GM21717 (cell line): ENCODE measurements around the gene LPP.

Source experiments
- ATAC-seq: cut with Tn5 transposase; IDR thresholded peaks from one replicate; pipeline ENCODE4 v1.9.1; 2021; ENCODE audit warnings: mild to moderate bottlenecking, moderate library complexity; ENCODE audit not compliant: unreplicated experiment

Gene LPP

DNA sequence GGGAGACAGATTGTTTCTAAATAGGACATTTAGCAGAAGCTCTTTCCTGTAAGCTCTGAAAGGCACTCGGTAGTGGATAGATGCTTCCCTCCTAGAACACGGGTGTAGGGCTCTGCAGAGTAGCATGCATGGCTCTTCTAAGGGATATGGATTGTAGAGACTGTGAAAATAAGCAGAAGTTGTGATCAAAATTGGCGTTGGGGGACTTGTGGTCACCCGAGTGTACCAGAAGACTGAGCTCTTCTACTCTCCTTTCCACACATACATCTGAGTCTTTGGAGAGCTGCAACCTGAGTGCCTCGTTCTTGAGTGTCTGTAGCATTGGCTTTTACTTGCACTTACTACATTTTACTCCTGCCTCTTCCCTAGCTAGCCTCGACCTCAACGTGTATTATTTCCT is 197.7 kb downstream of the LPP start:
- no peak for ATAC-seq

DNA sequence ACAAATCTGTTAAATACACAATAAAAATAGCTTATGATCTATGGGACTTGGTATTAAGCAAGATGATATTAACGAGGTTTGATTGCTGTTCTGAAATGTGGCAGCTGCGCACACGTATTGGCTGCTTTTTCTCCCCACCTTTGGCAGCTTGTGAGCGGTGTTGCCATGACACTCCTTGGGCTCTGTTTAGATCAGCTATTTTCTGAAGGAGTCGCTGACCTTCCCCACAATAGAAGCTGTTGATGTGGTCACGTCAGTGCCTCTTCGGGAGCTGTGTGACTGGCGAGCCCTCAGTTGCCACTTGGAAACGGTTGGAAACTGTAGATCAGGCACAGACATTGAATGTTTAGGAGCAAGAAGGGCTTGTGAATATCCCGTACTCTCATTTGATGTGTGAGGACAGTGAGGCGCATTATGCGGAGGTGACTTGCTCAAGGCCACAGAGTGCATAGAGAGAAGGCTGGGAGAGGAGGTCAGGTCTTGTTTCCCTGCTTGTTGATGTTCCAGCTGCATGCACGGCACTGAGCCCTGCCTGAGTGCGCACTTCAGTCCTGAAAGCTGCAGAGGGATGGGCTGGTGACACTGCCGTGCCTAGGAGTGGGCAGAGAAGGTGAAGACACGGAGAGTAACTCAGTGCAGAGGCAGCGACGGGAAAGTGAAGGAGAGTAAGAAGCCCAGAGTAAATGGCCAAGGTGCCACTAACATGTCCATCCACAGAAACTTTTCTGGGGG is 198.4 kb downstream of the LPP start:
- no peak for ATAC-seq

DNA sequence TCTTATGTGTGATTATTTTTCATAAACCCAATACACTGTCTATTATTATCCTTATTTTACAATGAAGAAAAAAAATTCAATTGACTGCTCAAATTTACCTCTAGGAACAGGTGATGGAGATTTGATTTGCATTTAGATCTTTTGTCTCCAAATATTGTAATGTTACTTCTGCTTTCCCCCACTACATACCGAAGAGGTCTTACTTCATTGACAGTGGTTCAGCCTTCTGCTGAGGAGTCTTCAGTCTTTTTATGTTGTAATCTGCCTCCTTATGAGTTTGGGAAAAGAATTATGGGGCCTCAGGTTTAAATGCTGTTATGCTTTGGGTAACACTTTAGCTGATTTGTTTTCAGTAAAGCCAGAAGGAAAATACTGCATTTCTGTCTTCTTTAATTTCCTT is 199.5 kb downstream of the LPP start:
- ATAC-seq = no peak

DNA sequence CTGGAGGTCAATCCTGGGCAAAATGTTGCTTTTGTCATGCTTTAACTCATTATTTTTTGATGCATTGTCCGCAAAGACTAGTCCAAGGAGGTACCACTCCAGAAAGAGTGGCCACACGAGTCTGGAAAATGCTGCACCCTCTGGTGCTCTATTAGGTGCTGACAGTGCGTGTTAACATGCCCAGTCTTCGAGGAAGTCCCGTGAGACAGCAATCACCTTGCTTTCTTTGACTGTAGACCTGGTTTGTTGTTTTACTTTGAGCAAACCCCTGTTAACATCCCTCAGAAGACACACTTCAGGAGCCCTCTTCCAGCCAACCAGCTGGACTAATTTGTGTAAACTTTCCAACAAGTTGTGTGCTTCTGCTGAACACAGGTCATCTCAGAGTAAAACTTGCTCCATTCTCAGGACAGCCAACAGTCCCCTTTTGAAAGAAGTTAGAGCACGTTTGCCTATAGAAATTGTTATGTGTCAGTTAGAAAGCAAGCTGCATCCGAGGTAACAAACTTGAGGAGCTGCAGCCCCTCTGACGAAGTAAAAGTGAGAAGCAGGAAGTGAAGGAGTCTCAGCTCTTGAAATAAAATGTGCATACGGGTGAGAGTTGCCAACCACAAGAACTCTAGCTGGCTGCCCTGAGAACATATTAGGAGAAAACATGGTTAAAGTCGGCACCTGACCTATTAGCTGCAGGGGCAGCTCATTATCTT is 205.0 kb downstream of the LPP start:
- no peak for ATAC-seq

DNA sequence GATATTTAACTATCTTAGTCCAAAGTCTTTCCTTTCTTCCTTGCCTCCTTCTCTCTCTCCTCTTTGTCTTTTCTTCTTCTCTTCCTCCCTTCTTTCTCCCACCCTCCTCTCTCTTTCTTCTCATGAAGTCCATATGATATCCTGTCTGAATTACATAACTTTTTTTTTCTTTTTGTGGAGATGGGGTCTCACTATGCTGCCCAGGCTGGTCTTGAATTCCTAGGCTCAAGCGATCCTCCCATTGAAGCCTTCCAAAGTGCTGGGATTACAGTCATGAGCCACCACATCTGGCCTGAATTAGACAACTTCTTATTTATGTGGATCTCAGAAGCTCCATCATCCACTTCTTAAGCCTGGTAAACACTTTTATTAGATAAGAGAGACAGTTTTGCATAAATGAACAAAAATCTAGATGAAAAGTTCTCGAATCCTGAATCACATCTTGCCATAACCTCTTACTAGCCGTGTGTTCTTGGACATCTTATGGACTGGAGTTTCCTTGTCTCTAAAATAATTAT is 206.5 kb downstream of the LPP start:
- ATAC-seq = no peak

DNA sequence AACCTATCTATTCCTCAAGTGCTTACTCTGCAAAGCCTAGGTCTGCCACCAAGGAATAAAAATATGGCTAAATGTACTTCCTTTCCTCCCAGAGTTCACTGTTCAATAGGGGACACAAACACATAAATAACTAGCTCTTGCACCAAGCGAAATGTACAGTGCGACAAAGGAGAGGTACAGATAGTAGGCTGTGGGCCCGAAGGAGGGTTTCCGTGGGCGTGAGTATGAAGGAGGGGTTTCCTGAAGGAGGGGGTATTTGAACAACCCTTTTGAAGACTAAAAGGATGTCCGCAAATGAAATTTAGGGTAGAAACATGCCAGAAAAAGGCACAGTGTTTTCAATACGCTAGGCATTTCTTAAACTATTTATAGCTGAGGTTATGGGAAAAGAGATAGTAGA is 207.9 kb downstream of the LPP start:
- no peak for ATAC-seq

DNA sequence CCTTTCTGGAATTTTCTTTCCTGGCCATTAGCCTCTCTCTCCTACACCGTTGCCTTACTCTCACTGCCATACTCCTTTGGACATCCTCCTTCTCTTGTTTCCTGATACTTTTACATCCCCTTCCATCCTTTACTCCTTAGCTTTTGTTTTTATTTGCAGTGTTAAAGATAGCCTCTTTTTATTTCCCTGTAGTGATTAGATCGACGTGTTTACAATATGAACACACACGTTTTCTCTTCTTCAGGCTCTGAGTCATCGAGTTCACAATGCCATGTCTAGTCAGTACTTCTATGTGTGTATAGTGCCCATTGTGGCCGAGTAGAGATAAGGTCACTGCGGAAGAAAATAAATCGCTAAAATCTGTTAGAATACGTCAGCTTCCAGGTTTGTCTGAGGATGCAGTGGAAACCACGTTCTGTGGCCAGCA is 208.5 kb downstream of the LPP start:
- ATAC-seq = no peak

DNA sequence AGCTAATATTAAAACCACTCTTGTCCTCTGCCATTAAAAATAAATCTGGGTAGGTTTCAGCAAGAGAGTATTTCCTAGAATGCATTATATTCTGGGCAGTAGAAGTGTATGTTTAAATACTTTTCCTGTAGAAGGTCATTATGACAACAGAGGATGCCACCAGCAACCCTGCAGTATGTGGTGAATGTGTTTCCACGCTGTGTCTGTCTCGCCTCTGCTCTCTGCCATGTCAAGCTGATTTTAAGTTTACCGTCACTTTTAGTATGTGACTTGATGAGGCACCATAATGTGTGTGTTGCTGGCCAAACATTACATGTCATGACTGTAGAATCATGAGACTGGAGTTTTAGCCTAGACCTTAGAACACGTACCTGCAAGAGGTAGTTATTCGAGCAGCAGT is 211.2 kb downstream of the LPP start:
- ATAC-seq = no peak

DNA sequence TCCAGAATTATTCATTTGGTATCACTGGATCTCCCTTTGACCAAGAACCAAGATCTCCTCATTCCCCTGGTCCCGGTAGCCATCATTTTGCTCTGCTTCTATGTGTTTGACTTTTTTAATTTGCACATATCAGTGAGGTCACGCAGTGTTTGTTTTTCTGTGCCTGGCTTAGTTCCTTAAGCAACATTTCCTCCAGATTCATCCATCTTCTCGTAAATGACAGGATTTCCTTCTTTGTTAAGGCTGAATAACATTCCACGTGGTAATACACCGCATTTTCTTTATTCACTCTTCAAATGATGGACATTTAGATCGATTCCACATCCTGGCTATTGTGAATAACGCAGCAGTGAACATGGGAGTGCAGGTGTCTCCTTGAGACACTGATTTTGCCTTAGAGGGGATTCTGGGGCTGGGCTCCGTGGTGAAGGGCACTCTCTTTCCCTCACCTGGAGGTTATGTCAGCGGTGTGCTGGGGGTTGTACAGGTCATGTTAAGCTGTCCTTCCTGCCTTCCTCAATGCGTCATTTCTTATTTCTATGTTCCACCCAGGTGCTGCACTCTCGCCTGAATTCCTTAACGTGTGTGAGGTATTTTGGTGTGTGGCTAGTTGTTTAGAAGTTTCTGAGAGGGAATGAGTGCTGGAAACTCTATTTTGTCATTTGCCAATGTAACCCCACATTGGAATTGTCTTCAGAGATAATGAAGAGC is 212.2 kb downstream of the LPP start:
- no peak for ATAC-seq

DNA sequence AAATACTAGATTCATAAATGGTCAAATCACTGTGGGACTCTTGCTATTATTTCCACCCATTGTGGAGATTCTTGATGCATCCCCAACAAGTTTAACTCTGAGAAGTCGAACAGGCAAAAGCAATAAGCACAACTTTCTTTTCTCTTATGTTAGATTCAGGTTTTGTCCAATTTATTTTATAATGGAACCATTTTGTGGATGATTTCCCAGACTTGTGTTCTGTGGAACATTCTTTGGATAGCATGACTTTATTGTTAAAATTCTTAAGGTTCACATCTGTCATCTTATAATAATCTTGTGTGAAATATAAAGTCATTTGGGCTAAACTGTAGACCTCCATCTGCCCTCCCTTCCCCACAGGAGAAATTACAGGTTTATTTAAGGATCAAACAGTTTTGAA is 213.7 kb downstream of the LPP start:
- ATAC-seq = no peak

DNA sequence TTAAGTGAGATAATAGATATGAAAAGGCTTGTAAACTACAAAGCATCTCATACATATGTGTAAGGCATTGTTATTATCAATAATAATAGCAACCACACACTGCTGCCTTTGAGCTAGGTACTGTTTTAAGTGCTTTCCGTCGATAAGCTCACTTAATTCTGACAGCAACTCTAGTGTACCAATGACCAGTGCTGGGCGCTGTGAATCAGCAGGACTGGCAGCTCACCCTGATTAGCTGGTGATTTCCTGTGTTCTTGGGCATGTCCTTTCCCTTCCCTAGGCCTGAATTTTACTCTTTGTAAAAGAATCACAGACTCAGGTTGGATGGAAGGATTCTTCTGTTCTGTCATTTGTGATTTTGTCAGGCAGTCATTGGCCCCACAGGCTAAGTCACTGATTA is 215.6 kb downstream of the LPP start:
- ATAC-seq = no peak

DNA sequence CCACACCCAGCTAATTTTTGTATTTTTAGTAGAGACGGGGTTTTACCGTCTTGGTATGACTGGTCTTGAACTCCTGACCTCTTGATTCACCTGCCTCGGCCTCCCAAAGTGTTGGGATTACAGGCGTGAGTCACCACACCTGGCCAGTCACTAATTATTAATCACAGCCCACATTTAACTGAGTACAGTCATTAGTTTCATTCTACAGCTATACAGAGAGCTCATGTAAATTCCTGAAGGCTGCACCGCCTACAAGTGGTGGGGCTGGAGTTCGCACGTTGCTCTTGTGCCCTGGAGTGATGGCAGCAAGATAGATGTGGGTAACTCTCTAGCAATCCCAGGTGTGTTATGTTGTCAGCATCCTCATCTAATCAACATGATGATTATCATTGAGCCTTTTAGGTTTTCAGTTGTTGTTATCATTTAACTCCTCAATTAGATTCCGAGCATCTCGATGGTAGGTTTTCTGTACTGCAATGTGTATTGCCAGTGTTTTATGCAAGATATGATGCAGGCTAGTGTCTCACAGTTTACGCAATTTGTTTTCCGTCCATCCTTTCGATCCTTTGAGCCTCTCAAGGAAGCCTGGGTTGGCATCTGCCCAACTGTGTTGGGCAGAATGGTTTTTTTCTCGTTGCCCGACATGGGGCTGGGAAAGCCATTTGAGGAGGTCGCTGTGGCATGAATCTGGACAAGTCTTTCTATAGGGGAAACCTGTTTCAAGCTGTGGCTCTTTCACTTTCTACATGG is 216.3 kb downstream of the LPP start:
- no peak for ATAC-seq

DNA sequence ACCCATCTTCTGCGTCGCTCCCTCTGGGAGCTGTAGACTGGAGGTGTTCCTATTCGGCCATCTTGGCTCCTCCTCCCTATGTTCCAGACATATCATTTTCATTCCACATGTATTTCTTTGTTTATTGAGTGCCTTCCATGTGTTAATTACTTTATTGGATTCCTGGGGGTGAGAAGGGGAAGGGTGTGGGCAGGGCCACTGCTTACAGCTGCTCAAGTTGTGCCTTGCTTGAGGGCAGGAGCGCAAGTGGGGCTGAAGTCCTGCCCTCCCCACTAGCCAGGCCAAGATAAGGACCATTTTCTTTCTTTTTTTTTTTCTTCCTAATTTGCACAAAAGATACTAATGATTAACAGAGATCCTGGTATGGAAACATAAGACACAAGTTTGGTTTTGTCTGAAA is 224.8 kb downstream of the LPP start:
- ATAC-seq = no peak

DNA sequence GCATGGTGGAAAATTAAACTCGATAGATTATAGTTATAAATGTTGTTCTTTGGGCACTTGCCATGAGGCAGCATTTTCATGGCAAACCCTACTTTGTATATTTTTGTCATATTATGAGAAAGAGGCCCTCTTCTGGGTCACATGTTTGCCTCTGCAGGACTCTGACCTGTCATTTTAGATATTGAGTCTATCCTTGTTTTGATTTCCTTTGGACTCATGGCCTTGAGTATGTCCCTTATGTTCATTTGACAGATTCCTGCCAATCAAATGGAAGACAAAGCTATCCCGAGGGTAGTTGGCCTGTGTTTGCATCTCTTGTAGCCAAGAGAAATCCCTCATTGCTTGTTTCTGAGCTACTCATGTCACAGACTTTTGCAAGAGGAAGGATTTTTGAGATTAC is 226.3 kb downstream of the LPP start:
- no peak for ATAC-seq

DNA sequence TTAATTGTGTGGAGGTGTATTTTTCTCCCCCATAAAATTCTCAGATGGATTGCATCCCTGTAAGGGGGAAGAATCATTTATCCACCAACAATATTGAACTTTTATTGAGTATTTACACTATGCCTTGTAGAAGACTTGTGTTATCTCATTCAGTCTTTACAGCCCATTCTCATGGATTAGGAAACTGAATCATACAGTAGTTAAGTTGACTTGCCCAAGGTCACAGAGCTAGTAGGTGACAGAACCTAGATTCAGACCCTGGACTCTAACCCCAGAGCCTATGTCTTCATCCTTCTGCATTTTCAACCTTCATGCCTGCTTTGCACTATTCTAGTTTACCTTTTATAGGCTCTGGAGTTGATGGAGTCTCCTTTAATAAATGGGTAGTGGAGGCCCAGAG is 226.8 kb downstream of the LPP start:
- ATAC-seq = no peak

DNA sequence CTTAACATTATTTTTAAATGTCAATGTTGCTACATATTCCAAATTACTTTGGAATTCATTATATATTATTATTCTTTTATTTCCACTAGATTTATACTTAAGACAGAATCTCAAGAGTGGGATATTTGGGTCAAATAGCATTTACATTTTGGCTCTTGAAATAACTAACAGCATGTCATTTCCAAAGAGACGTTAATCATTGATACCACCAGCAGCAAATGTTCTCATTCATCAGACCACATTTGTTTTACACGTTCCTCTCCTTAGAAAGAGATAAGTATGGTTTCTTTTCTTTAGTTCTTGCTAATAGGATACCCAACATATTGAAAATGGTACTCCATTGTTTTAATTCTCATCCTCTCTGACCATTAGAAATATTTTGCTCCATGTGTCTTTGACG is 229.8 kb downstream of the LPP start:
- ATAC-seq = no peak

DNA sequence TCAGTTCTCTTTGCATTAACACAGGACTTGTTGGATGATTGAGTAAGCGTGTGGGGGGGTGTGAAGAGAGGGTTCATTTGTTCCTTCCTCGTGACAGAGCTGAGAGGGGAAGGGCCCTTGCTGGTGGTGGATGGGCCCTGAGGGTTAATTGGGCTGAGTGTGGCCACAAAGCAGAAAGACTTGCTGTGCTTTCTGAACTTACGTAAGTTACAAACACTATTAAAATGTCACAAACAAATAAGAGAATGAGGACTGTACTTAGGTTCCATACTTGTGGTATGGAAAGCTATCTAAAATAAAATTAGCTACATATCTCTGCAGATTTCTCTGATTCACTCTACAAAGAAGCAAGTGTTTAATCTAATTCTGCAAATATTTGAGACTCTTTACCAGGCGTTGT is 231.3 kb downstream of the LPP start:
- no peak for ATAC-seq

DNA sequence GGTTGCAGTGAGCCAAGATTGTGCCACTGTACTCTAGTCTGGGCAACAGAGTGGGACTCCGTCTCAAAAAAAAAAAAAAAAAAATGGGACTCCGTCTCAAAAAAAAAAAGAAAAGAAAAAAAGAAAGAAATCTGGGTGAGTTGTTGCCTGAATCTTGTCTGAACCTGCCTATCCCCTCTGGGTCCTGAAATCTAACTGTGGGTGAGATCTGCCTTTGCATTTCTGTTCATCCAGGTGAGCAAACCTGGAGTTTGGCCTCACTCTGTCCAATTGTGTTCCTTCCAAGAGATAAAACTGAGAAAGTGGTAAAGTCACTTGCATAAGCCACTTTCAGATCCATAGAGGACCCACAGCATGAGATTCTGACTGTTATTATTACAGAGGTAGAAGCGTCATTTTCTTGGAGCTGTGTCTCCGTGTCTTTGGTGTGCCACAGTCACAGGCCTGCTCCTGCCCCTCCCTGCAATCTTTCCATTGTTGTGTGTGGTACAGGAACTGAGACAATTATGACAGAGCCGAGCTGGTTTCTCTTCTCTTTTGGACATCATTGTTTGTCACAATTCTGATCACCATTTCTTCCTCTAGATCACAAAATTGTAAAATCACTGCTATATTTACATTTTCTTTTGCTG is 235.9 kb downstream of the LPP start:
- peak; percentile 98 for ATAC-seq

DNA sequence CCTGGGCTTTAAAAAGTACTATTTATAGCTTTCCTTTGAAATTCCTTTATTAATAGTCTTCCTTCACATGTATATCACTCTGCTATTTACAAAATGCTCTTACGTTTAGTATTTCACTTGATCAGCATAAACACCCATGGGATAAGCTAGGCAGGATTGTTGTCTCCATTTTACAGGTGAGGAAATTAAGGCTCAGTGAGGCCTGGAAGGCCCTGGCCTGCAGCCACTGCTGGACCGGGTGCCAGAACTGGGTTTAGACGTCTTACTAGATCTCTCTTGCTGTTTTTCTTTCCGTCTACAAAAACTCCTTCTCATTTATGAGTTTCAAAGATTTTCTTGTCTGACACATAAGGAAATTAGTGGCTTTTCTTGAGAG is 236.4 kb downstream of the LPP start:
- peak; percentile 28 for ATAC-seq

DNA sequence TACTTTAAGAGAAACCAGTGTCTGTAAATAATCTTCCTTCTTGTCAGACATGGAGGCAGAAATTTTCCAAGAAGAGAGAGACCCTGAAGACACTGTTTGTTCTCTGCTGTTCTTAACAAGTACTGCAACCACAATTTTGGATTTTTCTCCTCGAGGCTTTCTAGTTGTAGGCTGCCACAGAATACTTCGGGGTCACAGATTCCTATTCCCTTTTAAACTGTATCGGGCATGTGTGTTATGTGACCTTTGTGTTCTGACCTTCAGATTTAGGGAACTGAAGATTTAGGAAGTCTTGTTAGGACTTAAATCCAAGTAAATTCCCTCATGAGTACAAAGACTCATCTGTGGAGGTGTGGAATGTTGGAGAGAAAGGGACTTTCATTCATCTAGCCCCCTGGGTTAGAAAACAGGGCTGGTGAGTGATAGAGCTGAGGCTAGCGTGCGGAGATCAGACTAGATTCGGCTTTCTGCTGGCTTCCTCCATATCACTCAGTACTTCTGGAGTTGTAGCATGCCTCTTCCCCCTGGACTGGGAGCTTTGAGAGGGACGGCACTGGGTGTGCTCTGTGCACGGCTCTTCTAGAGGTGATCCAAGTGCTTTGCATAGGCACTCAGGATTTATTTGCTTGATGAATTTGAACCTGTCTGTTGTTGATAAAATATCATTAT is 237.0 kb downstream of the LPP start:
- ATAC-seq = no peak
